Spleen (tissue), 11 donors: ENCODE results near the gene IGFBP6. TPM values are rescaled to one million over a fixed set of nuclear protein-coding genes. Genes with fewer than 3 reads are reported as not detected.

Experiments used
- DNase-seq: peaks from one replicate; pipeline ENCODE4 v3.0.0-alpha.2; 2020
- H3K27ac ChIP-seq, 8 donors: fragments of 200-600 bp; sonication (generic) in 7 of 8; 1 replicate in 4 of 8; 2 replicates in 4 of 8; pipeline versions ENCODE4 v1.5.0 to v1.8.0; 2016 to 2021; ENCODE audit warnings: inconsistent platforms in 4 of 8, mild to moderate bottlenecking in 4 of 8, moderate library complexity in 1 of 8
- H3K27me3 ChIP-seq, 7 donors: fragments of 200-600 bp; sonication (generic) in 6 of 7; replicated peaks in 1 of 7; 1 replicate in 4 of 7; 2 replicates in 3 of 7; pipeline versions ENCODE4 v1.5.0 to v1.8.0; 2016 to 2021; ENCODE audit warnings: inconsistent platforms in 3 of 7, mild to moderate bottlenecking in 1 of 7
- H3K36me3 ChIP-seq, 6 donors: fragments of 200-600 bp; sonication (generic) in 5 of 6; 1 replicate in 4 of 6; 2 replicates in 2 of 6; pipeline versions ENCODE4 v1.5.0 to v1.8.0; 2016 to 2021; ENCODE audit warnings: inconsistent platforms in 2 of 6
- H3K4me1 ChIP-seq, 6 donors: fragments of 200-600 bp; sonication (generic) in 5 of 6; 1 replicate in 3 of 6; 2 replicates in 3 of 6; pipeline versions ENCODE4 v1.5.0 to v1.8.0; 2016 to 2021; ENCODE audit warnings: inconsistent platforms in 3 of 6
- H3K4me3 ChIP-seq, 8 donors: fragments of 200-600 bp; sonication (generic) in 7 of 8; 1 replicate in 4 of 8; 2 replicates in 4 of 8; pipeline versions ENCODE4 v1.5.0 to v1.8.0; 2016 to 2021; ENCODE audit warnings: inconsistent platforms in 4 of 8, mild to moderate bottlenecking in 4 of 8, moderate library complexity in 2 of 8
- H3K9me3 ChIP-seq, 8 donors: fragments of 200-600 bp; sonication (generic) in 7 of 8; 1 replicate in 4 of 8; 2 replicates in 4 of 8; pipeline versions ENCODE4 v1.5.0 to v1.8.0; 2016 to 2021; ENCODE audit warnings: inconsistent platforms in 4 of 8
- POLR2A ChIP-seq, 3 donors: fragments of 450-650 bp; IDR thresholded peaks; one replicate each; pipeline ENCODE4 v1.5.1; 2017; ENCODE audit warnings: antibody characterized with exemption in 3 of 3, mild to moderate bottlenecking in 1 of 3
- POLR2AphosphoS5 ChIP-seq, 3 donors: sonication (generic); formaldehyde crosslinking; IDR thresholded peaks; one replicate each; pipeline ENCODE4 v1.5.1; 2017; ENCODE audit warnings: antibody characterized with exemption in 3 of 3
- WGBS, 5 donors: extraction: QIAGEN DNeasy Blood & Tissue Kit in 3 of 5; methylation state at CpG; one replicate each; pipeline versions ENCODE4 v1.1.5 to v1.1.7; 2013 to 2018; 5-methylcytosine and 5-hydroxymethylcytosine counted together
- intact Hi-C: fragments of 100-400 bp; cut with DNase I; formaldehyde crosslinking; loops from one replicate; pipeline ENCODE4 v1.15.0; 2023; ENCODE audit warnings: low total_unique reads
- polyA plus RNA-seq, 3 donors: library from polyadenylated mRNA; stranded (reverse); fragments of 200-250 nt; gene quantifications; one replicate each; pipeline ENCODE4 v1.2.1, GENCODE V29; 2013
- total RNA-seq, 7 donors: library from RNA; depleted of rRNA in 3 of 7; stranded (reverse); fragments of >200 nt in 3 of 7; fragmentation: NEBNext Ultra II Directional in 4 of 7; extraction: Animal tissue kit (Norgen Biotek cat#: 25700) in 4 of 7; gene quantifications; one replicate each; pipeline versions ENCODE4 v1.1.0 to v1.2.1, GENCODE V29; 2016 to 2021
- TF ChIP-seq, protein P1 (sequence below), 11 experiments: fragments of 200-600 bp in 7 of 11; fragments of 450-650 bp in 4 of 11; sonication (generic) in 4 of 11; IDR thresholded peaks in 8 of 11; conservative IDR thresholded peaks in 3 of 11; 1 replicate in 7 of 11; 2 replicates in 4 of 11; pipeline versions ENCODE4 v1.4.0 to v1.8.0; 2016 to 2021; ENCODE audit warnings: antibody characterized with exemption in 11 of 11, inconsistent platforms in 4 of 11, mild to moderate bottlenecking in 1 of 11
- donor health status: healthy with polysubstance abuse.
- donor health status: DM: no; HTN: no; CAD: no; lungs with moderate emphysema.
- donor health status: DM: no; HTN: no; CAD: no.
- donor health status: Bipolar disorder and iron deficiency.
- donor health status: healthy.
- donor health status: DM: no; HTN: no; CAD: no.
- donor health status: DM: yes; HTN: yes; CAD: no.

Gene IGFBP6
- total and polyA plus RNA-seq, 10 donors = 35.2 to 183 (median 80.0) TPM

DNA sequence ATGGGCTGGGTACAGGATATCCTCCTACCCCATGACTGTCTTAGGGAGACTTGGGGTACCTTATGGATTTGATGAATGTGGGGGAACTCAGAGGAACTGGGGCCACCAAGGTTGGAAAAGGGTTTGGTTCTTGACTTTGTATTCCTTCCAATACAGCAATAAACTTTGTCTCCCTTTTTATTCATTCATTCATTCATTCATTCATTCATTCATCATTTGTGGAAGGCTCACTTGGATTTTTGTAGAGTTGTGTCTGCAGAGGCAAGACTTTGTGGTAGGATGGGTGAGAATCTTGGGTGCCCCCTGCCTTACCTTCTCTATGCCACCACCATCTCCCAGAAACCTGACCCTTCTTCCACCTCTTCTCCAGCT lies 26.9 kb downstream of the IGFBP6 start:
- no peak for DNase-seq
- H3K9me3 ChIP-seq = no peaks in the 10 kb centered on the region
- TF ChIP-seq POLR2AphosphoS5 (IDR thresholded peaks at IDR 0.05) (no peak), POLR2A (IDR thresholded peaks at IDR 0.05) (no peak)
- TF ChIP-seq, protein P1, sequence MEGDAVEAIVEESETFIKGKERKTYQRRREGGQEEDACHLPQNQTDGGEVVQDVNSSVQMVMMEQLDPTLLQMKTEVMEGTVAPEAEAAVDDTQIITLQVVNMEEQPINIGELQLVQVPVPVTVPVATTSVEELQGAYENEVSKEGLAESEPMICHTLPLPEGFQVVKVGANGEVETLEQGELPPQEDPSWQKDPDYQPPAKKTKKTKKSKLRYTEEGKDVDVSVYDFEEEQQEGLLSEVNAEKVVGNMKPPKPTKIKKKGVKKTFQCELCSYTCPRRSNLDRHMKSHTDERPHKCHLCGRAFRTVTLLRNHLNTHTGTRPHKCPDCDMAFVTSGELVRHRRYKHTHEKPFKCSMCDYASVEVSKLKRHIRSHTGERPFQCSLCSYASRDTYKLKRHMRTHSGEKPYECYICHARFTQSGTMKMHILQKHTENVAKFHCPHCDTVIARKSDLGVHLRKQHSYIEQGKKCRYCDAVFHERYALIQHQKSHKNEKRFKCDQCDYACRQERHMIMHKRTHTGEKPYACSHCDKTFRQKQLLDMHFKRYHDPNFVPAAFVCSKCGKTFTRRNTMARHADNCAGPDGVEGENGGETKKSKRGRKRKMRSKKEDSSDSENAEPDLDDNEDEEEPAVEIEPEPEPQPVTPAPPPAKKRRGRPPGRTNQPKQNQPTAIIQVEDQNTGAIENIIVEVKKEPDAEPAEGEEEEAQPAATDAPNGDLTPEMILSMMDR (IDR thresholded peaks at IDR 0.05 in 8 of 11, conservative IDR thresholded peaks at IDR 0.05 in 3 of 11) = no peak
- intact Hi-C loops = no loop called here
- no peak overlapping the region for H3K4me3 ChIP-seq
- no peaks in the 10 kb centered on the region for H3K27me3 ChIP-seq
- H3K36me3 ChIP-seq = peaks cover 0 to 13% (median 0%) of the 10 kb centered on the region in 6 donors
- H3K27ac ChIP-seq = peak overlapping the region in 1 of 8 donors; percentile 28
- H3K4me1 ChIP-seq = peaks cover 0 to 10% (median 4%) of the 10 kb centered on the region in 6 donors

DNA sequence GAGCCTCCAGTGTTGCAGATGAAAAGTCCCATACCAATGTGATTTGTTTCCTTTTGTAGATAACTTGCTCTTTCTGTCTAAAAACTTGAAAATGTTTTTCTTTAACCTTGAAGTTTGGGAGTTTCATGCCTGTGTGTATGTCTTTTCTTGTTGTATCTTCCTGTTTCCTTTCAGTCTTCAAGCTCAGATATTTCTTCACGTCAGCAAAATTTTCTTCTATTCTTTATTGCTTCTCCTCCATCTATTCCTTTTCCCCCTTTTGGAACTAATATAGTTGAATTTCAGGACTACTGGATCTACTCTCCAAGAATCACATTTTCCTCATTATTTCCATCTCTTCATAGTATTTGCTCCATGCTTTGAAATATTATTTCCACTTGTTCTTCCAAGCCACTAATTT lies 29.7 kb downstream of the IGFBP6 start:
- DNase-seq = no peak
- TF ChIP-seq POLR2A (IDR thresholded peaks at IDR 0.05) (no peak), POLR2AphosphoS5 (IDR thresholded peaks at IDR 0.05) (no peak)
- TF ChIP-seq, protein P1 (IDR thresholded peaks at IDR 0.05 in 8 of 11, conservative IDR thresholded peaks at IDR 0.05 in 3 of 11) = no peak
- peaks cover 0 to 5% (median 0%) of the 10 kb centered on the region in 6 donors for H3K36me3 ChIP-seq
- intact Hi-C loops = no loop called here
- no peak overlapping the region for H3K27ac ChIP-seq
- peaks cover 0 to 17% (median 10%) of the 10 kb centered on the region in 6 donors for H3K4me1 ChIP-seq
- H3K4me3 ChIP-seq = no peak overlapping the region
- no peaks in the 10 kb centered on the region for H3K9me3 ChIP-seq
- no peaks in the 10 kb centered on the region for H3K27me3 ChIP-seq
- 68 to 77% (median 76%) methylated on average over 1 of the region's 1 CpG for WGBS, 5 donors

DNA sequence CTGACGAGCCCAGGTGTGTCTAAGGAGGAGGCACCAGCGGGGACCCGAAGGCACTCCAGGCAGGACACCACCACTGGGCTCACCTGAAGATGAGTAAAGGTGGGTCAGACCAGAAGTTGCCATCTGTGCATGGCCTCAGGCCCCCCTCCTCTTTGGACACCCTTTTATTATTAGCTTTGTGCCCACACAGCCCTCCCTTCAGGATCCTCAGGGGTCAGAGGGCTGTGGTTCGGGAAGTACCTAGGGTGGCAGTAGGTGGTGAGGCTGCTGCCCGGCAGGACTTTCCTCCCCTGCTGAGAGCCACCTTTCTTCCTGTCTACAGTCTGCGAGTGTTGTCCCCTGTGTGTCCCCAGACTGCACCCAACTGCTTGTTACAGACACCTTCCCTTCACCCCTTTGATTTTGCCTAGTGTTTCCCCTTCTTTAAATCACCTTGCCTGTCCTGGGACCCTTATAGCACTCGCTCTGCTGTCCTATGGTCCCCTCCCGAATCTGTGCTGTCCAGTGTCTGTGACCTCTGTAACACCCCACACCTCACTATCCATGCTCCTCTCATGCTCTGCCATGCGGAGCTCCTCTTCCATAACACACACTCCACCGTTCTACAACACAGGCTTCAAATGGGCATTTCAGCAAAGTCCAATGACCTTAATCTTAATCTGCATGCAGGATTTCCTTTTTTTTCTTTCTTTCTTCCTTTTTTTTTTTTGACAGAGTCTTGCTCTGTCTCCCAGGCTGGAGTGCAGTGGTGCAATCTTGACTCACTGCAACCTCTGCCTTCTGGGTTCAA lies 31.5 kb downstream of the IGFBP6 start:
- DNase-seq = no peak
- intact Hi-C loops = no loop called here
- WGBS, 5 donors = 75 to 79% (median 79%) methylated on average over 10 of the region's 10 CpGs

DNA sequence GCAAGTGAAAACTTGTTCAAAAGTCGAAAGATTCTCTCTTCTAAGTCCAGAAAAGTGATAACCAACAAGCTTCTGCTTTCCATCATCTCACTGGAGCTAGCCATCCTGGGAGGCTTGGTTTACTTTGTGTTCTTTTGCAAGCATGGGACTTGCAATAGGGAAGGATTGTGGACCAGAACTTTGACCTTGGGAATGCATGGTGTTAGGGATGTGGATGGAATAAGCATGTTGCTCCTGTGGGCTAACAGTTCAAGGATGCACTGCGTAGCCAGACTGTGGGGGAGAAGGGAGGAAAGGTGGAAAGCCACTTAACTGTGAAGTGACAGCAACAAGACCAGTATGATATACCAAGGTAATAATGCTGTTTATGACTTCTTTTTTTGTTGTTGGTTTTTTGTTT lies 34.4 kb downstream of the IGFBP6 start:
- peaks cover 0 to 17% (median 10%) of the 10 kb centered on the region in 6 donors for H3K4me1 ChIP-seq
- DNase-seq = no peak
- no peaks in the 10 kb centered on the region for H3K27me3 ChIP-seq
- H3K4me3 ChIP-seq = no peak overlapping the region
- peaks cover 0 to 9% (median 5%) of the 10 kb centered on the region in 8 donors for H3K9me3 ChIP-seq
- WGBS, 5 donors = 85 to 92% (median 88%) methylated on average over 2 of the region's 2 CpGs
- no peak overlapping the region for H3K27ac ChIP-seq
- H3K36me3 ChIP-seq = no peaks in the 10 kb centered on the region
- TF ChIP-seq POLR2A (IDR thresholded peaks at IDR 0.05) (no peak), POLR2AphosphoS5 (IDR thresholded peaks at IDR 0.05) (no peak)
- TF ChIP-seq, protein P1 (IDR thresholded peaks at IDR 0.05 in 8 of 11, conservative IDR thresholded peaks at IDR 0.05 in 3 of 11) = no peak
- intact Hi-C loops = no loop called here

More for the DNA sequence above, 31.5 kb downstream of the IGFBP6 start:
- TF ChIP-seq POLR2AphosphoS5 (IDR thresholded peaks at IDR 0.05) = no peak
- TF ChIP-seq, protein P1 (IDR thresholded peaks at IDR 0.05 in 8 of 11, conservative IDR thresholded peaks at IDR 0.05 in 3 of 11) = no peak
- no peak for TF ChIP-seq POLR2A (IDR thresholded peaks at IDR 0.05)
- H3K4me1 ChIP-seq = peaks cover 0 to 17% (median 10%) of the 10 kb centered on the region in 6 donors
- no peak overlapping the region for H3K27ac ChIP-seq
- H3K4me3 ChIP-seq = no peak overlapping the region
- no peaks in the 10 kb centered on the region for H3K9me3 ChIP-seq
- no peaks in the 10 kb centered on the region for H3K27me3 ChIP-seq
- no peaks in the 10 kb centered on the region for H3K36me3 ChIP-seq
